CD4-positive, alpha-beta T cell treated with Interleukin-6 at 100 ng/mL for 8 hours (primary cell): ENCODE measurements around the gene GMPPB.
A peak's percentile ranks its signal among the peaks of the same experiment; 100 is the strongest.
"Not testable (repeated sequence)": the region's sequence is repeated elsewhere in the genome, so short reads cannot be mapped to it uniquely, and the experiment has no call there.

ENCODE experiments used
- DNase-seq: peaks from one replicate; pipeline ENCODE4 v3.0.0-alpha.2; 2020; ENCODE audit warnings: mixed read lengths, low spot score

The GMPPB gene

DNA sequence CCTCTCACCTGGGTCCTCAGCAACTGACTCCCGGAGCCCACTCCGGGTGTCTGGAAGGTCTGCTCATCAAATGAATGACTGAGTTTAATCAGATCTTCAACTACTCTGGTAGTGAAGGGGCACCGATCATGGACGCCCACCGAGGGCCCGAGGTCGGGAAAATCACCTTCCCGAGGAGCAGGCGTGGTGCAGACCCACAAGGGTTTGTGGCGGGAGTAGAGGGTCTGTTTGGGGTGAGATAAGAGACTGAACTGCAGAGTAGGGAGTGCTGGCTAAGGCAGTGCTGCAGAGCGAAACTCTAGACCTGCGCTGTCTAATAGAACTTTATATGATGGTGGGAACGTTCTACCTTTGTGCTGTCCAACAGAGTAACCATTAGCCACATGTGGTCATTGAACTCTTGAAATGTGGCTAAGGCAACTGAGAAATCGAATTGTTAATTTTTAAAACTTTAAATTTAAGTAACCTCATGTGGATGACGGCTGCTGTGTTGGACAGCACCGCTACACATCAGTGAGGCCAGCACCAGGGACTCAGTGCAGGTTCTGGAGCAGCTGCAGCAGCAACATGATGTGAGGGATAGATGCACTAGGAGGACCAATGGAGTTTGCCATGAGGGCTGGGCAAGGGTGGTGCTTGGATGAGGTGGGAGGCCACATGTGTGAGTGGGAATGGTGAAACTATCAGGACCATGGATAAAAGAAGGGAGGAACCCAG lies 33.7 kb downstream of the GMPPB start:
- DNase-seq, result not testable (repeated sequence)

DNA sequence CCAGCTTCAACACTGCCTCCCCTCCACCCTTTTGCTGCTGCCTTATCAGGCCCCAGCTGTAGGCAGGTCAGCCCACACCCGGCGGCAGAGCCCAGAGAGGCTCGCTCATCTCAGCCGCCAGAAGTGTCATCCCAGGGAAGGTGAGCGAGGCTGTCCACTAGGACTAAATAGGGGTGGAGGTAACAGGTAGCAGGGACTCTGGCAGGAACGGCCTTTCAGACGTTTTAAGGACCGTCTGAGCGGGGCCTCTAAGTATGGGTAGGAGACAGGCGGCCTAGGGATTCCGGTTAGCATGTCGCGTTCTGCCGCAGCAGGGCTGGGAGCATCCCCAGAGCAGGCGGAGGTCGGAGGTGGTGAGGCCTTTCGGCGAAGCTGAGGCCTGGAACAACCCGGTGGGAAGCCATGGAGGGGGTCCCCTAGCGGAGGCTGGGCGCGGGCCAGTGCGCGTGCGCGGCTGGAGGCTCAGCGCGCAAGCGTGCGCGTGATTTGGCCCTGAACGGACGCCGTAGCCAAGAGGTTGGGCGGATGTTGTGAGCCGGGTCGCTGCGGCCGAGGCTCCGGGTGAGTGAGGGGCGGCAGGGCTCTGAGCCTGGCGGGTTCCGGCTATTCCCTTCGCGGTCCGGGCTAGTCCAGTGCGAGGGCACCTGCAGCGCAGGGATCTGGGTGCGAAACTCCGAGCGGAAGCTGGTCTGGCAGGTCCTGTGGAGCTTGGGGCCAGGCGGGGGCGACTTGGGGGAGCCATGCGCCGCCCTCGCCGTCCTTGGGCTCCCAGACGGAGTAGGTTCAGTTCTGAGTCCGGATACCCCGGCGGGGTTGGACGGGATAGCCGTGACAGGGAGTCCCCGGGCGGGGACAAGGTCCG lies 34.5 kb downstream of the GMPPB start, which contains the start of the genes MST1 and RNF123:
MST1 (minus strand) TSS at position 429 of the 862 bp plus-strand sequence. CDS start 783 bp downstream, outside the sequence.
RNF123 (plus strand) TSS at position 512 of the 862 bp plus-strand sequence. CDS start 1,609 bp downstream, outside the sequence.
- DNase-seq, result peak; percentile 89

DNA sequence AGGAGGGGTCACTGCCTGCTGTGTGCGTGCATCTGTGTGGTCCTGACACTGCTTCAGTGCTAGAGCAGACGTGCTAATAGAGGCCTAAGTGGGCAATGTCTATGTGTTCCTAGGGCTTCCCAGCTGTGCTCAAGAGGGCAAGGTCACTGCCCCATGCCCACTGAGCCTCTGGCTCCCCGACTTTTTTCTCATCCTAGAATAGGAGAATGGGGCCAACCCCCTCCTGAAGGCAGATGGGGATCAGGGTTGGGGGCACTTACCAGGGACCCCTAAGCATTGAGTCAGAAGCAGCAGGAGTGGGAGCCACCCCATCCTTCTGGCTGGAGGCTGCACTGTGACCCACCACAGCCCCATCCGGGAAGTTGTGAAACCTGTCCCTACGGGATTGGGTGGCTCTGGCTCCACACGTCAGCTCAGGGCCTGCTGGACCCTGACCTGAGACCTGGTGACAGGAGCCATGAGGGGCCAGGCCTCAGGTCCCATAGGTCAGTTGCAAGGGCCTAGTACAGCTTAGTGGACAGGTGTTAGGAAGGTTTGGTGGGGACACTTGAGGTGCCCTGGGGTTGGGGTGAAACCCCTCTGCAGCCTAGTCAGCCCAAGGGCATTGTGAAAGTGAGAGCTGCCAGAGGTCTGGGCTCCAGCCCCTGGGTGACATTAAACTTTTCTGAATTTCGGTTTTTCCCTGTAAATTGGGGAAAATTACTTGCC lies 35.3 kb downstream of the GMPPB start:
- DNase-seq, result not testable (repeated sequence)

- not testable (repeated sequence) for DNase-seq
These were observed 36.3 kb downstream of the GMPPB start for GRCh38 chr3:49687424-49687795.

DNA sequence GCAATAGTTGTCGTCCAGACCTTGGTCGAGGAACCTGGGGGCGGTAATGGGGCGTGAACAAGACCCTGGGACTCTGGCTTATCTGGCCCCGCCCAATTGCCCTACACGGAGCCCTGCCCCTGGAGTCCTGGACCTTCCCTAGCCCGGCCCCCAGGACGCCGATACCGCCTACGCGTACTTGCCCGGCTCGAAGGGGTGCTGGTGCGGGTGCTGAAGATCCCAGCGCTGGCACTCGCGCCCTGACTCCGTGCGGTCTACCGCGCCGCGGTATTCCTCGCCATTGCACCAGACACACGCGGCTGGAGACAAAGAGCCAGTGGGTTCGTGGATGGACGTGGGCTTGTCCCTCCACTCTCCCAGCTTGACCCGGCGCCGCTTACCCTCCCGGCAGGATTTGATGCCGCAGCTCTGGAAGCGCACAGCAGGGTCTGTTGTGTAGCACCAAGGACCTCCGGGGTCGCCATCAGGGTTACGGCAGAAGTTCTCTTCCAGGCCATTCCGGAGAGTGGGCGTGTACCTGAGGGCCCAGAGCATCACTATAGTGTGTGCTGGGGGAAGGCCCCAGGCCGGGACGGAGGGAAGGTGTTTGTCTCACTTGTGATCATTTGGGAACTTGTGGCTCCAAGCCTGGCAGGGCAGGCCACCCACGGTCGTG lies 36.9 kb downstream of the GMPPB start:
- not testable (repeated sequence) for DNase-seq

DNA sequence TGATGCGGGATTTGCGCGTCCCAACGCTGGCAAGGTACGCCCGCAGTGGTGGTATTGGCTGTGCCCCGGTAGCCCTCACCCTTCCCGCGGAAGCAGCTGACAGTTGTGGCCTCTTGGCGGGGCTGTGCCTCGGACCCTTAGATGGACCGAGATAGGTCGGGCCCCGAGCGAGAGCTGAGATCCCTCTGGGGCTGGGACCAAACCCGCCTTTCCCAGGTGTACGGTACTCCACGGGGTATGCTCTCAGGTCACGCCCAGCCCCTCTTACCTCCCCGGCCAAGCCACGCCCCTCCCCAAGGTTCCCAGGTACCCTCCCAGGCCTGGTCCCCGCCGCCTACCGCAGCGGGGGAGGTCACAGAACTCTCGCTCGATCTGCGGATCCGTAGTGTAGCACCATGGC lies 37.4 kb downstream of the GMPPB start:
- peak; percentile 26 for DNase-seq

- not testable (repeated sequence) for DNase-seq
These were observed 37.9 kb downstream of the GMPPB start for GRCh38 chr3:49685846-49686245.

GRCh38 chr3:49685103-49685502 lies 38.6 kb downstream of the GMPPB start:
- DNase-seq, result not testable (repeated sequence)

- DNase-seq, result not testable (repeated sequence)
These were observed 39.3 kb downstream of the GMPPB start for GRCh38 chr3:49684453-49684852.

DNA sequence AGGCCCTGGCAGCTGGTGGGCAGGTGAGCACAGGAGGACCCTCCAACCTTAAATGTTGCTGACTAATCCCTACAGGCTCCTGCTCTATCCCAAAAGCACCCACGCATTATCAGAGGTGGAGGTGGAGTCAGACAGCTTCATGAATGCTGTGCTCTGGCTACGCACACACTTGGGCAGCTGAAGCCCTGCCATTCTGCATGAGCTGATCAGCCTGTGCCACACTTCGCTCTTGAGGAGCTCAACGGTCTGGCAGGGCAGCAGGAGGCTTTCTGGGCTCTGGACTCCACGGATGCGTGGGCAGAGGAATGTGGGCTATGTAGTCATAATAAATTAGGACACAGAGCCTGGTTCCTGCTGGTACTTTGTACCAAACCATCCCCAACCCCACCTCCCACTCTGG lies 40.6 kb downstream of the GMPPB start:
- DNase-seq, result no peak

DNA sequence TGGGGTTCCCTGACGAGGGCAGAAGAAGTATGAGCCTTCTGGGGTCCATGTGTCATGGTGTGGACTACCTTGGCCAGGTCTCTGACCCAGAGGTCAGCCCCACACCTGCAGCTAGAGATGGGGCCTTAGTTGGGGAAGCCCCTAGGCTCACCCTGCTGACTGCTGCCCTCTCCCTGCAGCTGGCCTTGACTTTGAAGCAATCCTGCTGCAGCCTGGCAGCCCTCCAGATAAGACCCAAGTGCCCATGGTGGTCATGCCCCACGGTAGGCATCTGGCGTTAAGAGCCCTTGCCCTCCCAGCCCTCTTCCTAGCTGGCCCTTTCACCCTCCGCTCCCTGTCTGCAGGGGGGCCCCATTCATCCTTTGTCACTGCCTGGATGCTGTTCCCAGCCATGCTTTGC lies 42.2 kb downstream of the GMPPB start:
- no peak for DNase-seq

DNA sequence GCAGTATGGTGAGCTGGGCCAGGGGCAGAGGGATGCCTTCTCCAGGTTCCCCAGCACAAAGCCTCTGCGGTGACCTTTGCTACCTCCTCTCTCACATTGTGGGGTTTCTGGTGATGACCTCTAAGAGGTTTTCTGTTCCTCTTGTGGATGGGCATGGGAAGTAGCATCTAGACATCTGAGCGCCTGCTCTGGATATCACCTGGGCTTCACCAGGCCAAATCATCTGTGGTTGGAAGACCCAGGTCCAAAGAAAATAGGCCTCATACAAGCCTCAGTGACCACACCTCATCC lies 42.6 kb downstream of the GMPPB start:
- DNase-seq, result no peak

DNA sequence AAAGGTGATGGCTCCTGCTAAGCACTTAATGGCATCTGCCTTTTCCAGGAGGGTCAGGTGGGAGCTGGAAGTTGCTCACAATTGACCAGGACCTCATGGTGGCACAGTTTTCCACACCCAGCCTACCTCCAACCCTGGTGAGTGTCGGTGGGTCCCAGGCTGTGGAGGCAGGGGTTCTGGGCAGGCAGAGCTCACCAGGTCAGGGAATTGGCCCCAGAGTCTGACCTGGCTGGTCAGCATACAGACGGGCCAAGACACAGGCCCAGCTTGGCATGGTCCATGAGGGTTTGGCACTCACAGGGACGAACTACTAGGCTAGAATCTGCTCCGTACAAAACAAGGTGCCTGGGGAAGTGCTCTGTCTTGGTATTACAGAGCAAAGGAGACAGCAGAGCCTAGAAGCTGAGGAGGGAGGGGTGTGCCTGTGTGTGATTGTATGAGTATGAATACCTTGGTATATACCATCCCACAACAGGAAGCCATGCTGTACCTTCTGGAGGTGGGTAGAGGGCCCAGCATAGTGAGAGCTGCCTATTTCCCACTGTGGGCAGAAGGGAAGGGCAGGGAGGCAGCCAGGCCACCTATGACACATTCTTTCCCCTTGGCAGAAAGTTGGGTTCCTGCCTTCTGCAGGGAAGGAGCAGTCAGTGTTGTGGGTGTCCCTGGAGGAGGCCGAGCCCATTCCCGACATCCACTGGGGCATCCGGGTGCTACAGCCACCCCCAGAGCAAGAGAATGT lies 43.1 kb downstream of the GMPPB start:
- no peak for DNase-seq

GRCh38 chr3:49675912-49676311 lies 47.8 kb downstream of the GMPPB start:
- no peak for DNase-seq

- no peak for DNase-seq
These were observed 49.2 kb downstream of the GMPPB start for GRCh38 chr3:49674497-49674983.

GRCh38 chr3:49673715-49674496 lies 49.8 kb downstream of the GMPPB start, which contains the start of gene APEH:
Gene APEH, plus strand, starts transcription at chr3:49674351. Its CDS starts 51 bp downstream, at chr3:49674402.
- DNase-seq, result peak; percentile 97

- DNase-seq, result no peak
These were observed 50.5 kb downstream of the GMPPB start for GRCh38 chr3:49673121-49673714.

DNA sequence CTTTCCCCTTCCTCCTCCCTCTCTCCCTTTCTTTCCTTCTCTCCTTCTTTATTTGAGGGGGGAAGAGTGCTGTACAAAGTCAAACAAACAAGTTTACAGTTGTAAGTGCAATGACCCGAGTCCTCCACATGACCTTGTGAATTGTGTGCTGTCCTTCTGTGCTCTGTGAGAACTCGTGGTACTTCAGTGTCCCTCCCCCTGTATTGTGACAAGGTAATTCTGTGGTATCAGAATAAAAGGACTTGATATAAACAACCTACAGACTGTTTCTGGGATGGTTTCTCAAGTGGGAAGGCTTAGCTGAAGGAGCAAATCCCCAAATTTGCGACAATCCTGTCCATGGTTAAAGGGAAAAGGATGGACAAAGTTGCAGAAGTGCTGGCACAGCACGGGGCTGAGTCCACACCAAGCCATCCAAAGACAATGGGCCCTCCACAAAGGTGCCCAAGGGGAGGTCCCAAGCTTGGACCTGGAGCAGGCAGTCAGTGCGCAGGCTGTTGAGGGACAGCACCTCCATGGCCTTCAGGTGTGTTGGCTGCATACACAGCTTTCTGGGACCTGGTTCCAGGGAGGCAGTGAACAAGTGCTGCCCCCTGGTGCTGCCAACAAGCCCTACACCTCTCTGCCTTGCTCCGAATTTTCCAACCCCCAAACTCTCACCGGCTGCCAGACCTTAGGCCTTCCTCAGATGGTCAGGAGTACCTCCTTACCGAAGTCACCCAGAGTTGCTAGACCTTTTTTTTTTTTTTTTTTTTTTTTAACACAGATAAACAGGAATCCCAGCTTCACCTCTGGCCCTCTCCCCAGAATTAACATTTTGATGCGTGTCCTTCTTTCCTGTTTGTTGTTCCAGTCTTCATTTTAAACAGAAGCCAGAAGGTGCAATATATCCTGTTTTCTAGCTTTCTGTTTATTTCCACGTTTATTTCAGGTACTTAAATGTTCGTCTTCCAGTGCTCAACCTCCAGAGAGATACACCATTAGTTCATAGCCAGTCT lies 52.2 kb downstream of the GMPPB start:
- peak; percentile 69 for DNase-seq

DNA sequence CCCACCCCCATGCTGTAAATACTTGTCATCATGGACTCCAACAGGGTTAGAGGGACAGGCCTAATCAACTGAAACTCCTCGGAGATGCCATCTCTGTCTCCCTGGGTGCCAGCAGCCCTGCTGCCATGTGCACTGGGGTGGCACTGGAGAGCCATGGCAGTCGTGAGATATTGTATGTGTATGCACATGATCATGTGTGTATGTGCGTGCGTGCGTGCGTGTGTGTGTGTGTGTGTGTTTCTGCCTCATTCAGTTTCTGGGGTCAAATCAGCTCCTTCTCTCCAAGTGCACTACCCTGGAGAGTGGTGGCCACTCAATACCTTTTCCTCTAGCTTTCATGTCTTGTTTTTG lies 52.8 kb downstream of the GMPPB start:
- DNase-seq, result no peak
